Duodenal mucosa (tissue), 2 donors: ENCODE data around the gene RUFY3.
A peak's percentile ranks its signal among the peaks of the same experiment; 100 is the strongest.

Experiments
- H3K27ac ChIP-seq: one replicate; pipeline ENCODE4 v1.7.0; 2013; ENCODE audit warnings: low read depth, low read length
- H3K27me3 ChIP-seq, 2 donors: one replicate each; pipeline ENCODE4 v1.7.0; 2013; ENCODE audit warnings: low read length in 2 of 2, control low read depth in 1 of 2; ENCODE audit not compliant: insufficient read depth in 2 of 2, control insufficient read depth in 1 of 2
- H3K36me3 ChIP-seq, 2 donors: one replicate each; pipeline ENCODE4 v1.7.0; 2013; ENCODE audit warnings: low read length in 2 of 2, control low read depth in 1 of 2; ENCODE audit not compliant: insufficient read depth in 2 of 2, control insufficient read depth in 1 of 2
- H3K4me1 ChIP-seq, 2 donors: one replicate each; pipeline ENCODE4 v1.7.0; 2013; ENCODE audit warnings: low read length in 2 of 2, control low read depth in 1 of 2; ENCODE audit not compliant: insufficient read depth in 2 of 2, control insufficient read depth in 1 of 2
- H3K4me3 ChIP-seq, 2 donors: one replicate each; pipeline ENCODE4 v1.7.0; 2013; ENCODE audit warnings: low read length in 2 of 2, low read depth in 1 of 2
- H3K9ac ChIP-seq, 2 donors: one replicate each; pipeline ENCODE4 v1.7.0; 2013; ENCODE audit warnings: low read length in 2 of 2, low read depth in 1 of 2
- H3K9me3 ChIP-seq, 2 donors: one replicate each; pipeline ENCODE4 v1.7.0; 2013; ENCODE audit warnings: low read length in 2 of 2, control low read depth in 1 of 2; ENCODE audit not compliant: control insufficient read depth in 1 of 2

RUFY3 gene

DNA sequence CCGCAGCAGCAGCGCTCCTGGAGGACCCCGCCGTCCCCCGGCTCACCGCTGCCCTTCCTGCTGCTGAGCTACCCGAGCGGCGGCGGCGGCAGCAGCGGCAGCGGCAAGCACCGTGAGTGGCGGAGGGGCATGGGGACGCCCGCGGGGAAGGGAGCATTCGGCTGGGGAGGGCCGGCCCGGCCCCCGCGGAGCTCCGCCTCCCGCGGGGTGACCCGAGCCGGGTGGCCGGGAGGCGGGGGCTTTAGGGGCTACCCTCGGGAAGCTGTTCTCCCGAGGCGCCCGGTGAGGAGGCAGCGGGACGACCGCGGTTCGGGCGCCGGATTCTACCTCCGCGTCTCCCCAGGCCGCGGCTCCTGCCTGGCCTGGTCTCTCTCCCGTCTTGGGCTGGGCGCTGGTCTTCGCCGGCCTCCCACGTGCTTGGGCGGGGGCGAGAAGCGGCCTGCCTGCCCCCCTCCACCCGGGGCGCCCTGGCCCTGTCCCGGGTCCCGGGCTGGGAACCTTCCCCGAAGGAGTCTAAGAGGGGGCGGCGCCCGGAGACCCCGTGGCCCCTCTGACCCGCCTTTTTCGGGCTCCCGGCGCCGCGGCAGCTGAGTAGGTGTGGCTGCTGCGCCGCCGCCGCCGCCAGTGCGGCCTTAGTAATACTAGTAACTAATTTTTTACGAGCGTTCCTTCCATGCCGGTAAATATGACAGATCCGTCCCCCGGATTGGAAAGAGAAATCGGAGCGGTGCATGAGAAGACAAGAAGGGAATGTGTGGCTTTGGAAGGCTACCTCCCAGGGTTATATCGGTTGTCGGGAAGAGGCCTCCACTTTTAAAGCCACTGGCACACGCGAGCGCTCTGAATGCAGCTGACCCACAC, 16.4 kb upstream of the RUFY3 start:
- peak overlapping the region; percentile 84 to 85 for H3K4me3 ChIP-seq
- no peaks in the 10 kb centered on the region for H3K27me3 ChIP-seq
- H3K36me3 ChIP-seq: no peaks in the 10 kb centered on the region
- H3K27ac ChIP-seq: peak overlapping the region; percentile 81
- no peaks in the 10 kb centered on the region for H3K9me3 ChIP-seq
- peak overlapping the region; percentile 77 to 82 for H3K9ac ChIP-seq
- H3K4me1 ChIP-seq: peaks cover 20 to 22% of the 10 kb centered on the region in 2 donors

GRCh38 chr4:70706044-70706461, 15.7 kb upstream of the RUFY3 start:
- peak overlapping the region; percentile 81 for H3K27ac ChIP-seq
- no peaks in the 10 kb centered on the region for H3K27me3 ChIP-seq
- peaks cover 20 to 22% of the 10 kb centered on the region in 2 donors for H3K4me1 ChIP-seq
- H3K4me3 ChIP-seq: peak overlapping the region; percentile 84 to 85
- H3K9me3 ChIP-seq: no peaks in the 10 kb centered on the region
- H3K9ac ChIP-seq: peak overlapping the region; percentile 77 to 82
- H3K36me3 ChIP-seq: no peaks in the 10 kb centered on the region

- Histone ChIP-seq H3K4me1 (peaks cover 20 to 24% of the 10 kb centered on the region in 2 donors), H3K9ac (peak overlapping the region in 1 of 2 donors; percentile 82), H3K27me3 (no peaks in the 10 kb centered on the region), H3K36me3 (no peaks in the 10 kb centered on the region), H3K4me3 (peak overlapping the region; percentile 84 to 85), H3K9me3 (no peaks in the 10 kb centered on the region), H3K27ac (no peak overlapping the region)
These were observed 15.2 kb upstream of the RUFY3 start for GRCh38 chr4:70706516-70706915.

GRCh38 chr4:70709611-70710205, 12.1 kb upstream of the RUFY3 start:
- no peak overlapping the region for H3K9ac ChIP-seq
- no peak overlapping the region for H3K4me3 ChIP-seq
- no peak overlapping the region for H3K27ac ChIP-seq

DNA sequence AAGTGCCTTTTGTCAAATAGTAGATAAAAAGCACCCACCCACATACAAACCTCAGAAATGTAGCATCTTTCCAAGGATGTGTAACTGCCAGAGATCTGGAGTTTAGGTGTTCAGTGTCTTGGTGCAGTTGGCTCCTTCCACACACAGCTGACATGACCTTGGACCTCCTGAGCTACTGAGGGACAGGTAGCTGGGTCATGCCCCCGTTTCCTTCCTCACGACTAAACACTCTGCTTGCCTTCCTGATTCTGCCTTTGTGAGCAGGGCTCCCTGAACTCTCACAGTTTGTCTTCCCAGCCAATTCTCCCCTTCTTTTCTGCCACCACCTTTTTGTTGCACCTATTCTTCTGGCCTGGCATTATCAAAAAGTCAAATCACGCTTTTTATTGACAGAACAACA, 10.2 kb upstream of the RUFY3 start:
- H3K27ac ChIP-seq: no peak overlapping the region
- peaks cover 21 to 29% of the 10 kb centered on the region in 2 donors for H3K4me1 ChIP-seq

More at GRCh38 chr4:70709611-70710205, 12.1 kb upstream of the RUFY3 start:
- Histone ChIP-seq H3K4me1 (peaks cover 30 to 31% of the 10 kb centered on the region in 2 donors), H3K9me3 (no peaks in the 10 kb centered on the region), H3K36me3 (no peaks in the 10 kb centered on the region), H3K27me3 (no peaks in the 10 kb centered on the region)

GRCh38 chr4:70712150-70712549, 9.6 kb upstream of the RUFY3 start:
- Histone ChIP-seq H3K36me3 (no peaks in the 10 kb centered on the region), H3K4me3 (no peak overlapping the region), H3K9ac (no peak overlapping the region), H3K27ac (no peak overlapping the region), H3K9me3 (no peaks in the 10 kb centered on the region), H3K4me1 (peaks cover 17 to 24% of the 10 kb centered on the region in 2 donors), H3K27me3 (no peaks in the 10 kb centered on the region)

More for the DNA sequence above, 10.2 kb upstream of the RUFY3 start:
- H3K27me3 ChIP-seq: no peaks in the 10 kb centered on the region
- no peaks in the 10 kb centered on the region for H3K36me3 ChIP-seq
- no peak overlapping the region for H3K4me3 ChIP-seq
- no peaks in the 10 kb centered on the region for H3K9me3 ChIP-seq
- H3K9ac ChIP-seq: no peak overlapping the region

GRCh38 chr4:70712604-70713452, 8.9 kb upstream of the RUFY3 start:
- no peak overlapping the region for H3K4me3 ChIP-seq
- no peaks in the 10 kb centered on the region for H3K27me3 ChIP-seq
- no peak overlapping the region for H3K9ac ChIP-seq
- no peaks in the 10 kb centered on the region for H3K9me3 ChIP-seq
- H3K4me1 ChIP-seq: peaks cover 17 to 21% of the 10 kb centered on the region in 2 donors
- H3K36me3 ChIP-seq: no peaks in the 10 kb centered on the region
- peak overlapping the region; percentile 14 for H3K27ac ChIP-seq

- Histone ChIP-seq H3K27me3 (no peaks in the 10 kb centered on the region), H3K9ac (no peak overlapping the region), H3K27ac (peak overlapping the region; percentile 14), H3K4me1 (peaks cover 17 to 21% of the 10 kb centered on the region in 2 donors), H3K36me3 (no peaks in the 10 kb centered on the region), H3K4me3 (no peak overlapping the region), H3K9me3 (no peaks in the 10 kb centered on the region)
These were observed 8.2 kb upstream of the RUFY3 start for GRCh38 chr4:70713453-70714078.

GRCh38 chr4:70714079-70714887, 7.5 kb upstream of the RUFY3 start:
- no peaks in the 10 kb centered on the region for H3K9me3 ChIP-seq
- no peak overlapping the region for H3K9ac ChIP-seq
- no peak overlapping the region for H3K4me3 ChIP-seq
- H3K27ac ChIP-seq: no peak overlapping the region
- no peaks in the 10 kb centered on the region for H3K27me3 ChIP-seq
- no peaks in the 10 kb centered on the region for H3K36me3 ChIP-seq
- H3K4me1 ChIP-seq: peaks cover 17 to 21% of the 10 kb centered on the region in 2 donors
